Spleen (tissue), 11 donors: Measurements from ENCODE around the gene TNRC6B. TPM values are rescaled to one million over a fixed set of nuclear protein-coding genes. Genes with fewer than 3 reads are reported as not detected.
A peak's percentile ranks its signal among the peaks of the same experiment; 100 is the strongest.

Experiments
- DNase-seq: peaks from one replicate; pipeline ENCODE4 v3.0.0-alpha.2; 2020
- H3K27ac ChIP-seq, 8 donors: fragments of 200-600 bp; sonication (generic) in 7 of 8; 1 replicate in 4 of 8; 2 replicates in 4 of 8; pipeline versions ENCODE4 v1.5.0 to v1.8.0; 2016 to 2021; ENCODE audit warnings: inconsistent platforms in 4 of 8, mild to moderate bottlenecking in 4 of 8, moderate library complexity in 1 of 8
- H3K27me3 ChIP-seq, 7 donors: fragments of 200-600 bp; sonication (generic) in 6 of 7; replicated peaks in 1 of 7; 1 replicate in 4 of 7; 2 replicates in 3 of 7; pipeline versions ENCODE4 v1.5.0 to v1.8.0; 2016 to 2021; ENCODE audit warnings: inconsistent platforms in 3 of 7, mild to moderate bottlenecking in 1 of 7
- H3K36me3 ChIP-seq, 6 donors: fragments of 200-600 bp; sonication (generic) in 5 of 6; 1 replicate in 4 of 6; 2 replicates in 2 of 6; pipeline versions ENCODE4 v1.5.0 to v1.8.0; 2016 to 2021; ENCODE audit warnings: inconsistent platforms in 2 of 6
- H3K4me1 ChIP-seq, 6 donors: fragments of 200-600 bp; sonication (generic) in 5 of 6; 1 replicate in 3 of 6; 2 replicates in 3 of 6; pipeline versions ENCODE4 v1.5.0 to v1.8.0; 2016 to 2021; ENCODE audit warnings: inconsistent platforms in 3 of 6
- H3K4me3 ChIP-seq, 8 donors: fragments of 200-600 bp; sonication (generic) in 7 of 8; 1 replicate in 4 of 8; 2 replicates in 4 of 8; pipeline versions ENCODE4 v1.5.0 to v1.8.0; 2016 to 2021; ENCODE audit warnings: inconsistent platforms in 4 of 8, mild to moderate bottlenecking in 4 of 8, moderate library complexity in 2 of 8
- H3K9me3 ChIP-seq, 8 donors: fragments of 200-600 bp; sonication (generic) in 7 of 8; 1 replicate in 4 of 8; 2 replicates in 4 of 8; pipeline versions ENCODE4 v1.5.0 to v1.8.0; 2016 to 2021; ENCODE audit warnings: inconsistent platforms in 4 of 8
- CTCF ChIP-seq, 11 experiments: fragments of 200-600 bp in 7 of 11; fragments of 450-650 bp in 4 of 11; sonication (generic) in 4 of 11; IDR thresholded peaks in 8 of 11; conservative IDR thresholded peaks in 3 of 11; 1 replicate in 7 of 11; 2 replicates in 4 of 11; pipeline versions ENCODE4 v1.4.0 to v1.8.0; 2016 to 2021; ENCODE audit warnings: antibody characterized with exemption in 11 of 11, inconsistent platforms in 4 of 11, mild to moderate bottlenecking in 1 of 11
- POLR2A ChIP-seq, 3 donors: fragments of 450-650 bp; IDR thresholded peaks; one replicate each; pipeline ENCODE4 v1.5.1; 2017; ENCODE audit warnings: antibody characterized with exemption in 3 of 3, mild to moderate bottlenecking in 1 of 3
- POLR2AphosphoS5 ChIP-seq, 3 donors: sonication (generic); formaldehyde crosslinking; IDR thresholded peaks; one replicate each; pipeline ENCODE4 v1.5.1; 2017; ENCODE audit warnings: antibody characterized with exemption in 3 of 3
- WGBS, 5 donors: extraction: QIAGEN DNeasy Blood & Tissue Kit in 3 of 5; methylation state at CpG; one replicate each; pipeline versions ENCODE4 v1.1.5 to v1.1.7; 2013 to 2018; 5-methylcytosine and 5-hydroxymethylcytosine counted together
- intact Hi-C: fragments of 100-400 bp; cut with DNase I; formaldehyde crosslinking; loops from one replicate; pipeline ENCODE4 v1.15.0; 2023; ENCODE audit warnings: low total_unique reads
- polyA plus RNA-seq, 3 donors: library from polyadenylated mRNA; stranded (reverse); fragments of 200-250 nt; gene quantifications; one replicate each; pipeline ENCODE4 v1.2.1, GENCODE V29; 2013
- total RNA-seq, 7 donors: library from RNA; depleted of rRNA in 3 of 7; stranded (reverse); fragments of >200 nt in 3 of 7; fragmentation: NEBNext Ultra II Directional in 4 of 7; extraction: Animal tissue kit (Norgen Biotek cat#: 25700) in 4 of 7; gene quantifications; one replicate each; pipeline versions ENCODE4 v1.1.0 to v1.2.1, GENCODE V29; 2016 to 2021
- donor health status: healthy with polysubstance abuse.
- donor health status: DM: no; HTN: no; CAD: no; lungs with moderate emphysema.
- donor health status: DM: no; HTN: no; CAD: no.
- donor health status: Bipolar disorder and iron deficiency.
- donor health status: healthy.
- donor health status: DM: no; HTN: no; CAD: no.
- donor health status: DM: yes; HTN: yes; CAD: no.

Gene TNRC6B
- total and polyA plus RNA-seq, 10 donors = 1.2 to 221 (median 95.3) TPM

- H3K27ac ChIP-seq = peak overlapping the region; percentile 44 to 77 (median 68)
- H3K4me1 ChIP-seq = peaks cover 57 to 100% (median 89%) of the 10 kb centered on the region in 6 donors
- peaks cover 0 to 6% (median 0%) of the 10 kb centered on the region in 6 donors for H3K36me3 ChIP-seq
- H3K4me3 ChIP-seq = peak overlapping the region in 2 of 8 donors; percentile 1 to 12
- H3K9me3 ChIP-seq = no peaks in the 10 kb centered on the region
- DNase-seq = no peak
- intact Hi-C loops = no loop called here
- no peaks in the 10 kb centered on the region for H3K27me3 ChIP-seq
- no peak for TF ChIP-seq POLR2A (IDR thresholded peaks at IDR 0.05)
- TF ChIP-seq POLR2AphosphoS5 (IDR thresholded peaks at IDR 0.05) = peak in 2 of 3 donors; percentile 31 to 53
- WGBS, 5 donors = 33 to 41% (median 36%) methylated on average over 11 of the region's 11 CpGs
Measured at GRCh38 chr22:40216041-40216756, 38.5 kb downstream of the TNRC6B start.

GRCh38 chr22:40218152-40218551 lies 40.4 kb downstream of the TNRC6B start:
- Histone ChIP-seq H3K36me3 (peaks cover 0 to 6% (median 0%) of the 10 kb centered on the region in 6 donors), H3K9me3 (no peaks in the 10 kb centered on the region), H3K27ac (peak overlapping the region in 3 of 8 donors; percentile 9 to 77 (median 57)), H3K4me3 (no peak overlapping the region), H3K4me1 (peaks cover 45 to 100% (median 85%) of the 10 kb centered on the region in 6 donors), H3K27me3 (no peaks in the 10 kb centered on the region)
- intact Hi-C loops = no loop called here
- TF ChIP-seq POLR2AphosphoS5 (IDR thresholded peaks at IDR 0.05) = no peak
- no peak for TF ChIP-seq POLR2A (IDR thresholded peaks at IDR 0.05)
- TF ChIP-seq CTCF (IDR thresholded peaks at IDR 0.05 in 8 of 11, conservative IDR thresholded peaks at IDR 0.05 in 3 of 11) = no peak
- 74 to 86% (median 80%) methylated on average over 4 of the region's 4 CpGs for WGBS, 5 donors
- DNase-seq = no peak

DNA sequence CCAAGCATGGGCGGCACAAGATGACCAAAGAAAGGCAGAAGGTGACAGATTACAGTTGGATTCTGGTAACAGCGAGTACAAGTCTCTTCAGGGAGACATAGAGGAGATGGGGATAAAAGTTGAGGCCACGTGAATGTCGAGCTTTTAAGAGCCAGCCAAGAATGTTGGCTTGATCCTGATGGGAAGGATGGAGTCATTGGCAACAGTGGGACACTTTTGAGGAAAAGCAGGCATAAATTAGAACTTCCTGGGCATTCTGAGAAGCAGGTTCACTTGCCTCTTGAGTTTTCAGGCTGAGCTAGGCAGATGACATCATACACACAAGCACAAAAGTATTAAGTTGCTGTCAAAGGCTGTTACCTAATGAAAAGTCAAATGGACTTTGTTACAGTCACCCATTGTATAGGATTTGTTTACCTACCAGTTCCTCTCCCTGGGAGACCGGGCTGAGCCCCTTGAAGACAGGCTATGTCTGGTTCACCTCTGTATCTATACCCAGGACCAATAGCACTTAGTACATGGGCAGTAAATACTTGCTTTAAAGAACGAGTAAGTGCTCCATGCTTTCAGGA lies 41.1 kb downstream of the TNRC6B start:
- WGBS, 5 donors = 86 to 94% (median 89%) methylated on average over 6 of the region's 6 CpGs
- peak overlapping the region in 3 of 8 donors; percentile 9 to 77 (median 57) for H3K27ac ChIP-seq
- no peak overlapping the region for H3K4me3 ChIP-seq
- TF ChIP-seq CTCF (IDR thresholded peaks at IDR 0.05 in 8 of 11, conservative IDR thresholded peaks at IDR 0.05 in 3 of 11) (no peak), POLR2A (IDR thresholded peaks at IDR 0.05) (no peak), POLR2AphosphoS5 (IDR thresholded peaks at IDR 0.05) (no peak)
- H3K36me3 ChIP-seq = peaks cover 0 to 6% (median 0%) of the 10 kb centered on the region in 6 donors
- peaks cover 40 to 100% (median 84%) of the 10 kb centered on the region in 6 donors for H3K4me1 ChIP-seq
- no peaks in the 10 kb centered on the region for H3K9me3 ChIP-seq
- no peaks in the 10 kb centered on the region for H3K27me3 ChIP-seq
- intact Hi-C loops = no loop called here
- DNase-seq = no peak

- TF ChIP-seq POLR2AphosphoS5 (IDR thresholded peaks at IDR 0.05) (no peak), POLR2A (IDR thresholded peaks at IDR 0.05) (no peak), CTCF (IDR thresholded peaks at IDR 0.05 in 8 of 11, conservative IDR thresholded peaks at IDR 0.05 in 3 of 11) (no peak)
- H3K4me1 ChIP-seq = peaks cover 31 to 100% (median 76%) of the 10 kb centered on the region in 6 donors
- H3K9me3 ChIP-seq = no peaks in the 10 kb centered on the region
- 48 to 62% (median 56%) methylated on average over 8 of the region's 8 CpGs for WGBS, 5 donors
- H3K27ac ChIP-seq = peak overlapping the region in 7 of 8 donors; percentile 19 to 65 (median 42)
- intact Hi-C loops = no loop called here
- no peak for DNase-seq
- H3K27me3 ChIP-seq = no peaks in the 10 kb centered on the region
- H3K4me3 ChIP-seq = no peak overlapping the region
- H3K36me3 ChIP-seq = peaks cover 0 to 6% (median 0%) of the 10 kb centered on the region in 6 donors
Measured at GRCh38 chr22:40220316-40221054, 42.8 kb downstream of the TNRC6B start.
